Ishikawa (cell line): ENCODE results near the gene SLC39A2.

ENCODE experiments used
- CEBPB ChIP-seq: IDR thresholded peaks from 2 replicates; pipeline ENCODE4 v1.6.1; 2012
- CREB1 ChIP-seq: IDR thresholded peaks from 2 replicates; pipeline ENCODE4 v1.6.1; 2012; ENCODE audit warnings: low read depth
- EGR1 ChIP-seq: IDR thresholded peaks from 2 replicates; pipeline ENCODE4 v1.6.1; 2012
- EP300 ChIP-seq: IDR thresholded peaks from 2 replicates; pipeline ENCODE4 v1.6.1; 2012; ENCODE audit warnings: borderline replicate concordance
- FOXM1 ChIP-seq: IDR thresholded peaks from 2 replicates; pipeline ENCODE4 v1.6.1; 2012; ENCODE audit warnings: low read depth, borderline replicate concordance
- MAX ChIP-seq: IDR thresholded peaks from 2 replicates; pipeline ENCODE4 v1.6.1; 2012
- NFIC ChIP-seq: IDR thresholded peaks from 2 replicates; pipeline ENCODE4 v1.6.1; 2012
- RAD21 ChIP-seq: IDR thresholded peaks from 2 replicates; pipeline ENCODE4 v1.6.1; 2012; ENCODE audit warnings: low read depth
- REST ChIP-seq: IDR thresholded peaks from 2 replicates; pipeline ENCODE4 v1.6.1; 2012; ENCODE audit warnings: low read depth, mild to moderate bottlenecking
- TAF1 ChIP-seq: IDR thresholded peaks from 2 replicates; pipeline ENCODE4 v1.6.1; 2012; ENCODE audit warnings: low read depth, mild to moderate bottlenecking
- TCF12 ChIP-seq: IDR thresholded peaks from 2 replicates; pipeline ENCODE4 v1.6.1; 2012; ENCODE audit warnings: low read depth
- TEAD4 ChIP-seq: IDR thresholded peaks from 2 replicates; pipeline ENCODE4 v1.6.1; 2012
- USF1 ChIP-seq: IDR thresholded peaks from 2 replicates; pipeline ENCODE4 v1.6.1; 2012
- YY1 ChIP-seq: IDR thresholded peaks from 2 replicates; pipeline ENCODE4 v1.6.1; 2012; ENCODE audit warnings: low read depth
- ZBTB7A ChIP-seq: IDR thresholded peaks from 2 replicates; pipeline ENCODE4 v1.6.1; 2012; ENCODE audit warnings: low read depth

Gene SLC39A2

GRCh38 chr14:21001218-21001617, 2.1 kb downstream of the SLC39A2 start:
- TF ChIP-seq CREB1 (no peak), TCF12 (no peak), EP300 (no peak), NFIC (no peak), EGR1 (no peak), CEBPB (no peak), ZBTB7A (no peak), REST (no peak), FOXM1 (no peak), RAD21 (no peak), MAX (no peak), TAF1 (no peak), YY1 (no peak), USF1 (no peak), TEAD4 (no peak)

- TF ChIP-seq EGR1 (no peak), CEBPB (no peak), YY1 (no peak), USF1 (no peak), FOXM1 (no peak), TCF12 (no peak), TAF1 (no peak), ZBTB7A (no peak), TEAD4 (no peak), REST (no peak), CREB1 (no peak), EP300 (no peak), NFIC (no peak), MAX (no peak), RAD21 (no peak)
Observed at GRCh38 chr14:21003788-21004346, 4.8 kb downstream of the SLC39A2 start.

GRCh38 chr14:21011136-21011535, 12.0 kb downstream of the SLC39A2 start:
- TF ChIP-seq MAX: no peak
- TF ChIP-seq TAF1: no peak
- no peak for TF ChIP-seq CREB1
- TF ChIP-seq FOXM1: no peak
- TF ChIP-seq REST: no peak
- TF ChIP-seq NFIC: no peak
- no peak for TF ChIP-seq ZBTB7A

- peak; percentile 60 for TF ChIP-seq TEAD4
- peak; percentile 98 for TF ChIP-seq RAD21
- TF ChIP-seq TAF1: no peak
Observed at GRCh38 chr14:21014761-21015190, 15.7 kb downstream of the SLC39A2 start.

GRCh38 chr14:21015312-21015711, 16.2 kb downstream of the SLC39A2 start:
- TF ChIP-seq EGR1 (no peak), ZBTB7A (no peak), TAF1 (no peak), CEBPB (no peak), MAX (no peak), FOXM1 (no peak), CREB1 (no peak), EP300 (no peak), REST (no peak), TCF12 (no peak), NFIC (no peak), USF1 (no peak), RAD21 (no peak), TEAD4 (no peak), YY1 (no peak)
